Epithelial cell of esophagus (primary cell): Measurements from ENCODE around the gene ALG13.
"Not testable (repeated sequence)": the region's sequence is repeated elsewhere in the genome, so short reads cannot be mapped to it uniquely, and the experiment has no call there.

ENCODE experiments used
- DNase-seq: peaks from one replicate; pipeline ENCODE4 v3.0.0; 2010; ENCODE audit warnings: low read depth
- H3K4me3 ChIP-seq: 2 replicates; pipeline ENCODE4 v1.5.1; 2011; ENCODE audit warnings: mild to moderate bottlenecking, low read length, control low read depth
- CTCF ChIP-seq: IDR thresholded peaks from 2 replicates; pipeline ENCODE4 v1.5.1; 2011; ENCODE audit warnings: low read depth, mild to moderate bottlenecking, low read length, control low read depth, inconsistent platforms; ENCODE audit not compliant: insufficient read depth; ENCODE audit errors: missing control alignments

ALG13 gene

GRCh38 chrX:111756486-111756885, 75.5 kb downstream of the ALG13 start:
- H3K4me3 ChIP-seq: no peak overlapping the region
- TF ChIP-seq CTCF: no peak
- DNase-seq: no peak

GRCh38 chrX:111759686-111760085, 78.7 kb downstream of the ALG13 start:
- no peak for TF ChIP-seq CTCF
- no peak for DNase-seq
- no peak overlapping the region for H3K4me3 ChIP-seq

- no peak overlapping the region for H3K4me3 ChIP-seq
- DNase-seq: no peak
- TF ChIP-seq CTCF: no peak
Measured at GRCh38 chrX:111761578-111762135, 80.7 kb downstream of the ALG13 start.

GRCh38 chrX:111778591-111778990, 97.6 kb downstream of the ALG13 start:
- no peak for DNase-seq
- no peak for TF ChIP-seq CTCF
- H3K4me3 ChIP-seq: no peak overlapping the region

- no peak overlapping the region for H3K4me3 ChIP-seq
- DNase-seq: peak; percentile 9
- TF ChIP-seq CTCF: no peak
Measured at GRCh38 chrX:111779582-111779981, 98.6 kb downstream of the ALG13 start.

- no peak for DNase-seq
- TF ChIP-seq CTCF: no peak
- no peak overlapping the region for H3K4me3 ChIP-seq
Measured at GRCh38 chrX:111784667-111785066, 103.7 kb downstream of the ALG13 start.

GRCh38 chrX:111790054-111790453, 109.1 kb downstream of the ALG13 start:
- not testable (repeated sequence) for DNase-seq, H3K4me3 ChIP-seq
